Liver (tissue), 3 donors: ENCODE results near the gene DLX4.

Experiments used
- CTCF ChIP-seq: fragments of 150-350 bp; IDR thresholded peaks from 2 replicates; pipeline ENCODE4 v1.5.1; 2017; ENCODE audit warnings: improper control_type of control experiment, low read depth, low read length; ENCODE audit not compliant: missing input control
- RAD21 ChIP-seq, 2 donors: IDR thresholded peaks; 2 replicates each; pipeline ENCODE4 v1.6.1; 2016; ENCODE audit warnings: antibody characterized with exemption in 2 of 2, mild to moderate bottlenecking in 2 of 2
- REST ChIP-seq: IDR thresholded peaks from 2 replicates; pipeline ENCODE4 v1.6.1; 2016; ENCODE audit warnings: antibody characterized with exemption, mild to moderate bottlenecking
- SP1 ChIP-seq: IDR thresholded peaks from 2 replicates; pipeline ENCODE4 v1.6.1; 2018; ENCODE audit warnings: antibody characterized with exemption, mild to moderate bottlenecking
- donor health status: healthy.
- donor health status: healthy.

- TF ChIP-seq CTCF (no peak), REST (no peak), RAD21 (IDR thresholded peaks at IDR 0.05) (no peak), SP1 (no peak)
Measured at GRCh38 chr17:50014471-50015088, 45.6 kb downstream of the DLX4 start.
